ENCODE results near the gene MEGF11.
"Not testable (repeated sequence)": the region's sequence is repeated elsewhere in the genome, so short reads cannot be mapped to it uniquely, and the experiment has no call there.

MEGF11 gene

DNA sequence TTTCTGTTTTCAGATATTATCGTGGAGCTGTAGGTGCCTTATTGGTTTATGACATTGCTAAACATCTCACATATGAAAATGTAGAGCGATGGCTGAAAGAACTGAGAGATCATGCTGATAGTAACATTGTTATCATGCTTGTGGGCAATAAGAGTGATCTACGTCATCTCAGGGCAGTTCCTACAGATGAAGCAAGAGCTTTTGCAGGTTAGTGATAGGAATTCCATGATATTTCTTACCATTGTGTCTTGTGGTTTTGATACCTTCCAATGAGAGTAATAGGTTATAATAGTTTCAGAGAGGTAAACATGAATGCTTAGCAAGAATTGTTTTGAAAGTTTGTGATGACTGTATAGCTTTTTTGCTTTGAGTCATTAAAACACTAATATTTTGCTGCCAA, 375.8 kb downstream of the MEGF11 start:
- no peak for TF ChIP-seq CTCF (conservative IDR thresholded peaks at IDR 0.05; ENCODE audit: low read depth, low read length)
- DNase-seq (ENCODE audit: low read depth): peak; percentile 36

DNA sequence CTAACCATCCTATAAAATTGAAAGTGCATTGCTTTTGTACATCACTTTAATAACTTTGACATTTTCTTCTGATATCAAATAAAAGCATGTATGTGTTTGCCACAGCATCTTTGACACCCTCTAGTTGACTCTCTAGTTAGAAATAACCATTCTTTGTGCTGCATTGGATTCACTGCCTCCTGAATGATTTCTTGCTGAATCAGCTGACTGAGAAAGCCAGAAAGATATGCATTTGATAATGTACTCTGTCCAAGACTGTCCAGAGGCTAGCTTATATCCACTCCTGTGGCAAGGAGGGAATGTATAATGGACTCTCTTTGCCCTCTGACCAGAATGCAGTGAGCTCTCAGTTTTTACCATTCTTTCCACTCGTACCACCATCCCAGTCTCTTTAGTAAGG, 378.1 kb downstream of the MEGF11 start:
- H3K4me3 ChIP-seq (ENCODE audit: low read depth, low read length): no peak overlapping the region
- TF ChIP-seq CTCF (conservative IDR thresholded peaks at IDR 0.05; ENCODE audit: low read depth, low read length): no peak
- DNase-seq (ENCODE audit: low read depth): peak; percentile 21

More for the DNA sequence above, 375.8 kb downstream of the MEGF11 start:
- H3K4me3 ChIP-seq (ENCODE audit: low read depth, low read length): no peak overlapping the region

DNA sequence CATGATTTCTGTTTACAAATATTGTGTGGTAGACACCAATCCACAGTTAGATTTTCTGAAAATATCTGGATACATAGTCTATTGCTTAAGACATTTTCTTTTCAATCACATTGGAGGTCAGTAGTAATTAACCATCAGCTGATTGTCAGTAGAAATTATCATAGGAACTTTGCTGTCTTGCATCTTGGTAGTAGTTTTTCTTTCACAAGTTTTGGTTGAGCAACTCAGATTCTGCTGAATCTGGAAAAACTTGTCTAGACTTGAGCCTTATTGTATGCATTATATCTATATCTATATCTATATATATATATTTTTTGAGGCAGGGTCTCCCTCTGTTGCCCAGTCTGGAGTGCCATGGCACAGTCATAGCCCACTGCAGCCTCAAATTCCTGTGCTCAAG, 380.3 kb downstream of the MEGF11 start:
- no peak for TF ChIP-seq CTCF (conservative IDR thresholded peaks at IDR 0.05; ENCODE audit: low read depth, low read length)
- no peak overlapping the region for H3K4me3 ChIP-seq (ENCODE audit: low read depth, low read length)
- DNase-seq (ENCODE audit: low read depth): peak; percentile 17

- DNase-seq (ENCODE audit: low read depth): peak; percentile 44
- not testable (repeated sequence) for H3K4me3 ChIP-seq (ENCODE audit: low read depth, low read length)
Observed at GRCh38 chr15:65872596-65872995, 381.0 kb downstream of the MEGF11 start.

GRCh38 chr15:65871886-65872285, 381.7 kb downstream of the MEGF11 start:
- not testable (repeated sequence) for H3K4me3 ChIP-seq (ENCODE audit: low read depth, low read length); DNase-seq (ENCODE audit: low read depth)

DNA sequence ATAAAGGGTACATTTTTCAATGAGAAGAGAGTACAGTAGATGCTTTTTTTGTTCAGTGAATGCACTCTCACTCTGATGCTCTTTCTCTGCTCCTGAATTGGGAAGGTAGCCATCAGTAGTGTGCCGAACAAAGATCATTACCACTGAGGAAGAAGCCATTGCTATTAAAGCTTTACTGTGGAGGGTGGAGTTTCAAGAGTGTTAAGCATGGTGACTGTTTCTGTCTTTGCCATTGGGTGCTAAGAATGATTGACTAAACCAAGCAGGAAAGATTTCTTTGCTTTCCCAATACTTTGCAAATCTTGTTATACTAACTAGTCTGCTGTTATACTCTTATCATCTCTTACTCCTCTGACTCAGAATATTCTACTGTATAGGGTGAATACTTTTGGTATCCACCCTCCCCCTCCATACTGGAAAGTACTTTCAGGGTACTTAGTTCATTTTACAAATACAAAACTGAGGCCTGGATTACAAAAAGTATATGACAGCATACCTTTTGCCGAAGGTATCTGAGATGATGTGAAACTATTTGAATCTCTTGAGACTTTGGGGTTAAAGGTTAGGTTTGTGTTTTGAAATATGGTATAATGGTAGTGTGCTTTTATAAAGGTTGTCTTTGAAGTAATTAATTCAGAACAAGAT, 382.5 kb downstream of the MEGF11 start:
- H3K4me3 ChIP-seq (ENCODE audit: low read depth, low read length): peak overlapping the region; percentile 76
- DNase-seq (ENCODE audit: low read depth): peak; percentile 87
- no peak for TF ChIP-seq CTCF (conservative IDR thresholded peaks at IDR 0.05; ENCODE audit: low read depth, low read length)

- peak overlapping the region; percentile 76 for H3K4me3 ChIP-seq (ENCODE audit: low read depth, low read length)
- DNase-seq (ENCODE audit: low read depth): peak; percentile 43
- peak; percentile 5 for TF ChIP-seq CTCF (conservative IDR thresholded peaks at IDR 0.05; ENCODE audit: low read depth, low read length)
Observed at GRCh38 chr15:65869954-65870871, 383.3 kb downstream of the MEGF11 start.

Measured in choroid plexus epithelial cell (primary cell).